Neural progenitor cell (in vitro differentiated cells): ENCODE data around the gene ISL2.

ENCODE experiments used
- CTCF ChIP-seq: fragments of 200-600 bp; sonication (generic); IDR thresholded peaks from 2 replicates; pipeline ENCODE4 v1.5.1; 2017; ENCODE audit warnings: antibody characterized with exemption, mild to moderate bottlenecking
- EZH2 ChIP-seq: fragments of 200-600 bp; sonication (generic); IDR thresholded peaks from 2 replicates; pipeline ENCODE4 v1.6.1; 2017; ENCODE audit warnings: antibody characterized with exemption, mild to moderate bottlenecking, moderate library complexity

GRCh38 chr15:76380249-76380648, 43.7 kb downstream of the ISL2 start:
- no peak for TF ChIP-seq CTCF
- TF ChIP-seq EZH2: no peak
